Small intestine (tissue), 16 donors: ENCODE results near the gene IL36G. TPM values are rescaled to one million over a fixed set of nuclear protein-coding genes. Genes with fewer than 3 reads are reported as not detected.
"Not testable (repeated sequence)": the region's sequence is repeated elsewhere in the genome, so short reads cannot be mapped to it uniquely, and the experiment has no call there.

ENCODE experiments used
- DNase-seq, 2 donors: peaks; one replicate each; pipeline versions ENCODE4 v3.0.0 to v3.0.0-alpha.2; 2013
- FAIRE-seq: peaks from 2 replicates; lab custom pipeline; 2012; peaks lifted over from hg19 to GRCh38; lab: Jason Lieb, UNC
- H3K27ac ChIP-seq, 3 donors: one replicate each; pipeline ENCODE4 v1.5.1; 2013; ENCODE audit warnings: low read length in 2 of 3, mild to moderate bottlenecking in 2 of 3, control low read depth in 1 of 3, inconsistent platforms in 1 of 3, low read depth in 1 of 3, moderate library complexity in 1 of 3
- H3K27me3 ChIP-seq, 3 donors: one replicate each; pipeline ENCODE4 v1.6.1; 2013; ENCODE audit warnings: low read length in 3 of 3, inconsistent platforms in 1 of 3; ENCODE audit not compliant: control insufficient read depth in 3 of 3, insufficient read depth in 3 of 3
- H3K36me3 ChIP-seq, 3 donors: one replicate each; pipeline ENCODE4 v1.6.1; 2013; ENCODE audit warnings: low read length in 3 of 3, inconsistent platforms in 1 of 3, low read depth in 1 of 3, mild to moderate bottlenecking in 1 of 3, moderate library complexity in 1 of 3; ENCODE audit not compliant: control insufficient read depth in 3 of 3, insufficient read depth in 2 of 3
- H3K4me1 ChIP-seq, 3 donors: one replicate each; pipeline ENCODE4 v1.6.1; 2013; ENCODE audit warnings: low read length in 2 of 3, inconsistent platforms in 1 of 3, low read depth in 1 of 3, mild to moderate bottlenecking in 1 of 3, moderate library complexity in 1 of 3; ENCODE audit not compliant: control insufficient read depth in 3 of 3, insufficient read depth in 2 of 3
- H3K4me3 ChIP-seq, 3 donors: one replicate each; pipeline ENCODE4 v1.5.1; 2013; ENCODE audit warnings: low read length in 3 of 3, control low read depth in 1 of 3, inconsistent platforms in 1 of 3, low read depth in 1 of 3, mild to moderate bottlenecking in 1 of 3, moderate library complexity in 1 of 3
- H3K9me3 ChIP-seq, 2 donors: one replicate each; pipeline ENCODE4 v1.6.1; 2013; ENCODE audit warnings: low read depth in 1 of 2, low read length in 1 of 2; ENCODE audit not compliant: control insufficient read depth in 2 of 2, insufficient read depth in 1 of 2
- WGBS, 3 donors: extraction: QIAGEN DNeasy Blood & Tissue Kit; methylation state at CpG; one replicate each; pipeline ENCODE4 v1.1.7; 2013; 5-methylcytosine and 5-hydroxymethylcytosine counted together
- long read RNA-seq, 10 donors: transcript quantifications; one replicate each; lab custom pipeline, GENCODE V29; 2026
- polyA plus RNA-seq, 4 donors: library from polyadenylated mRNA; stranded (reverse) in 3 of 4; unstranded in 1 of 4; fragments of 200-250 nt in 3 of 4; fragments of 120-200 nt in 1 of 4; gene quantifications; one replicate each; pipeline versions ENCODE4 v1.2.1 to v1.2.3, GENCODE V29; 2013
- donor health status: healthy with polysubstance abuse.
- donor health status: control.
- donor health status: control.
- donor health status: Bipolar disorder and iron deficiency.
- donor health status: healthy.

Gene IL36G
- polyA plus RNA-seq, result under 1 TPM in 1 of 4 donors, not detected in 3; 0.50 TPM
- long read RNA-seq, donor 1, result 0 reads
- long read RNA-seq, donor 2, result 0 reads
- long read RNA-seq, donor 3, result 0 reads
- long read RNA-seq, donor 4, result 0 reads
- long read RNA-seq, donor 5, result 0 reads
- long read RNA-seq, donor 6, result 0 reads
- long read RNA-seq, donor 7, result 0 reads
- long read RNA-seq, donor 8, result 0 reads
- long read RNA-seq, donor 9, result 0 reads
- long read RNA-seq, donor 10, result 0 reads

DNA sequence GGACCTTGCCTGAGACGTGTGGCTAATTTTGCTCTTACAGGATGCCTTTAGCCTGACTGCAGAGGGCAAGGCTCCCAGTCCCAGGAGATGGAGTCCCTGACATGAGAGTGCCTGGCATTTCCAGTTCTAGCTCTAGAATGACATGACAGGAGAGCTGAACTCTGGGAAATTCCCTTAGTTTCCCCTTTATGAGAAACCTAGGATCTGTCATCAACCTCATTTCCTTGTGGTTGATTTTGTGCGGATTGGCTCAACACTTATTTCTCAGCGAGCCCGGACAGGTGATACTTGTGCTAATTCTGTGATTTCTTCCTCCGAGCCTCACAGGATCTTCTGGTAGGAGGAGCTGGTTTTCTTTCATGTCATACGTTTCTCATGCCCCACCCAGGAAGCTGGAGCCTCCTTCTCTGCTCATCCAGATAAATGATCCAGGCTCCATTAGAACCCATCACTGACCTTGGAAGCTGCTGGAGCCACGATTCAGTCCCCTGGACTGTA is at the start of gene IL36G:
Gene IL36G (plus strand): TSS at position 448 of the 498 bp plus-strand sequence. CDS start 633 bp downstream, outside the sequence.
- FAIRE-seq, result no peak
- Histone ChIP-seq H3K27ac (no peak within 1 kb of the TSS), H3K4me1 (no peaks in the 10 kb centered on the region), H3K9me3 (no peaks in the 10 kb centered on the region), H3K27me3 (peaks cover 0 to 9% (median 3%) of the 10 kb centered on the region in 3 donors), H3K36me3 (no peaks in the 10 kb centered on the region), H3K4me3 (no peak within 1 kb of the TSS)
- no peak for DNase-seq
- 53 to 63% (median 55%) methylated on average over 7 of the region's 7 CpGs for WGBS, 3 donors

- Histone ChIP-seq H3K36me3 (no peaks in the 10 kb centered on the region), H3K27me3 (no peaks in the 10 kb centered on the region), H3K4me3 (no peak overlapping the region), H3K4me1 (peaks cover 0 to 3% (median 0%) of the 10 kb centered on the region in 3 donors), H3K9me3 (no peaks in the 10 kb centered on the region), H3K27ac (no peak overlapping the region)
- DNase-seq (no peak), FAIRE-seq (no peak)
- 88 to 95% (median 90%) methylated on average over 12 of the region's 12 CpGs for WGBS, 3 donors
Measured at GRCh38 chr2:112933261-112933660, 44.5 kb upstream of the IL36G start.

GRCh38 chr2:112934117-112934516 is 43.7 kb upstream of the IL36G start:
- 34 to 47% (median 45%) methylated on average over 2 of the region's 2 CpGs for WGBS, 3 donors
- not testable (repeated sequence) for H3K4me3 ChIP-seq, FAIRE-seq, H3K36me3 ChIP-seq, H3K4me1 ChIP-seq, DNase-seq, H3K27ac ChIP-seq, H3K9me3 ChIP-seq, H3K27me3 ChIP-seq

- Histone ChIP-seq H3K4me1 (peaks cover 0 to 3% (median 0%) of the 10 kb centered on the region in 3 donors), H3K27ac (no peak overlapping the region), H3K27me3 (no peaks in the 10 kb centered on the region), H3K36me3 (no peaks in the 10 kb centered on the region), H3K4me3 (no peak overlapping the region), H3K9me3 (no peaks in the 10 kb centered on the region)
- DNase-seq, result no peak
- FAIRE-seq, result no peak
- WGBS, 3 donors, result 76 to 81% (median 79%) methylated on average over 2 of the region's 2 CpGs
Measured at GRCh38 chr2:112936927-112937232, 40.9 kb upstream of the IL36G start.

DNA sequence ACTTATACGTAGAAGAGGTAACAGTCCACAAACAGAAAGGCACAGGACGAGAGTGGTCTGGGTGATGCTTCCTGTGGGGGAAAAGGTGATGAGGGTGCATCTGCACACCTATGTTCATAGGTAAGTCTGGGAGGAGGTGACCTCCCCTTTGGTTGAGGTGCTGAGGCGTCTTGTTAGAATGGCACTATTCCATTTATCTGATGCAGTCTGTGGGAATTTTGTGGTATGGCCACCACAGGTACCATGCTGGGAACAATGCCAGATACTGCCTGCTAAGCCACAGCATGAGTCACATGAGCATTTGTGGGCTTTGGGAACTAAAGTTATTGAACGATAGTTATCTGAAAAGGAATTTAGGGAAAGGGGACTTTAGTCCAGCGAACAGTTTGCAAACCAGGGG is 38.9 kb upstream of the IL36G start:
- H3K36me3 ChIP-seq, result no peaks in the 10 kb centered on the region
- no peak for FAIRE-seq
- H3K9me3 ChIP-seq, result no peaks in the 10 kb centered on the region
- DNase-seq, result peak in 1 of 2 donors; percentile 8
- H3K27ac ChIP-seq, result no peak overlapping the region
- 61 to 75% (median 67%) methylated on average over 5 of the region's 5 CpGs for WGBS, 3 donors
- no peak overlapping the region for H3K4me3 ChIP-seq
- no peaks in the 10 kb centered on the region for H3K27me3 ChIP-seq
- H3K4me1 ChIP-seq, result no peaks in the 10 kb centered on the region

GRCh38 chr2:112939425-112939824 is 38.4 kb upstream of the IL36G start:
- DNase-seq, result peak in 1 of 2 donors; percentile 51
- no peak overlapping the region for H3K4me3 ChIP-seq
- H3K9me3 ChIP-seq, result no peaks in the 10 kb centered on the region
- no peaks in the 10 kb centered on the region for H3K36me3 ChIP-seq
- no peak for FAIRE-seq
- no peaks in the 10 kb centered on the region for H3K4me1 ChIP-seq
- 70 to 85% (median 79%) methylated on average over 5 of the region's 5 CpGs for WGBS, 3 donors
- no peak overlapping the region for H3K27ac ChIP-seq
- no peaks in the 10 kb centered on the region for H3K27me3 ChIP-seq

- Histone ChIP-seq H3K27ac (no peak overlapping the region), H3K27me3 (no peaks in the 10 kb centered on the region), H3K36me3 (no peaks in the 10 kb centered on the region), H3K4me3 (no peak overlapping the region), H3K4me1 (no peaks in the 10 kb centered on the region), H3K9me3 (peaks cover 0 to 11% of the 10 kb centered on the region in 2 donors)
- FAIRE-seq (no peak), DNase-seq (no peak)
- WGBS, 3 donors, result 57 to 85% (median 72%) methylated on average over 3 of the region's 3 CpGs
Measured at GRCh38 chr2:112940859-112941625, 36.8 kb upstream of the IL36G start.

DNA sequence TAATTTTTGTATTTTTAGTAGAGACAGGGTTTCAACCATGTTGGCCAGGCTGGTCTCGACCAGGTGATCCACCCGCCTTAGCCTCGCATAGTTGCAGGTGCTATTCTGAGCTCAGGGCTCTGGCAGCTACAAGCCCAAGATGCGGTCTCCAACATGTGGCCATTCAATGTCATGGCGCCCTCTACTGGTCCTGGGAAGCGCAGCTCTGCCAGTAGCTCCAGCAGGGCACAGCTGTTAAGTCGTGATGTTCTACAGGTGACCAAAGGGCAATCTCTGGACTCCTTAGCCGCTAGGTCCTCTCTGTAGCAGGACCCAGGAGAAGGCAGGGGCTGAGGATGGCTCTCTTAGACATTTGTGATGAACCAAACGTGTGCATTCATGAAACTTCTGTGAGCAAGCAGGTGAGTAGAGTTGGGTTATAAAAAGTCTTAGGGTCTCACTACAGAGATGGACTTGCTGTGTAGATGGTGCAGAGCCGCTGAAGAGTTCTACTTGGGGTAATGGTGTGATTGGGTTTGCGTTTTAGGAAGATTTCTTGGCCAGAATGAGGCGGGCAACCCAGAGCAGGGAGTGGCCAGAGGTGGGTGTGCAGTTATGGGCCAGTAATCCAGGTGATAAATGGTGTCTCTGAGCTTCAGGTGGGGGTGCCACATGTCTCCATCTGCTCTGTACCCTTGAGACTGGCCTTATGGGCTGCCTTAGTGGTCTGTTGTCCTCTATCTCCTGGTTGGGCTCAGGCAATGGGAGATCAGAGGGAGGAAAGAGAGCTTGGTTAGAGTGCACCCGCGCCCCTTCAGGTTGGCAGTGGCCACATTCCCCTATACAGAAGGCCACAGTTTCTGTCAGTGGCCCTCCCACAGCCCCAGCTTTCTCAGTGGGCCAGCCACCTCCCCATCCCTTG is 35.8 kb upstream of the IL36G start:
- H3K27me3 ChIP-seq, result no peaks in the 10 kb centered on the region
- no peaks in the 10 kb centered on the region for H3K4me1 ChIP-seq
- H3K36me3 ChIP-seq, result no peaks in the 10 kb centered on the region
- H3K4me3 ChIP-seq, result no peak overlapping the region
- WGBS, 3 donors, result 25 to 30% (median 27%) methylated on average over 14 of the region's 14 CpGs
- peak; percentile 80 to 92 for DNase-seq
- peaks cover 0 to 20% of the 10 kb centered on the region in 2 donors for H3K9me3 ChIP-seq
- FAIRE-seq, result no peak
- no peak overlapping the region for H3K27ac ChIP-seq
